Breast epithelium (tissue), 4 donors: Measurements from ENCODE around the gene ZNF710. TPM values are rescaled to one million over a fixed set of nuclear protein-coding genes. Genes with fewer than 3 reads are reported as not detected.

Experiments used
- DNase-seq, 2 donors: peaks; one replicate each; pipeline ENCODE4 v3.0.0-alpha.2; 2019; ENCODE audit warnings: low spot score in 2 of 2
- H3K27ac ChIP-seq, 2 donors: fragments of 200-600 bp; sonication (generic) in 1 of 2; one replicate each; pipeline ENCODE4 v1.5.1; 2016 to 2019; ENCODE audit warnings: mild to moderate bottlenecking in 1 of 2
- H3K27me3 ChIP-seq, 2 donors: fragments of 200-600 bp; sonication (generic) in 1 of 2; one replicate each; pipeline versions ENCODE4 v1.5.1 to v1.6.0; 2017 to 2019; ENCODE audit warnings: control low read depth in 1 of 2, mild to moderate bottlenecking in 1 of 2
- H3K36me3 ChIP-seq: fragments of 200-600 bp; one replicate; pipeline ENCODE4 v1.5.1; 2019
- H3K4me1 ChIP-seq, 2 donors: fragments of 200-600 bp; sonication (generic); one replicate each; pipeline ENCODE4 v1.5.1; 2016 to 2019; ENCODE audit warnings: control low read depth in 1 of 2
- H3K4me3 ChIP-seq, 3 donors: fragments of 200-600 bp; sonication (generic); 1 replicate in 2 of 3; 2 replicates in 1 of 3; pipeline ENCODE4 v1.5.1; 2016 to 2019; ENCODE audit warnings: mild to moderate bottlenecking in 3 of 3, moderate library complexity in 2 of 3
- H3K9me3 ChIP-seq, 2 donors: fragments of 200-600 bp; sonication (generic) in 1 of 2; one replicate each; pipeline ENCODE4 v1.5.1; 2016 to 2019; ENCODE audit warnings: control low read depth in 1 of 2
- CTCF ChIP-seq, 3 donors: fragments of 450-650 bp; IDR thresholded peaks; one replicate each; pipeline ENCODE4 v1.5.1; 2016 to 2017; ENCODE audit warnings: antibody characterized with exemption in 3 of 3, mild to moderate bottlenecking in 3 of 3, moderate library complexity in 3 of 3
- POLR2A ChIP-seq: fragments of 450-650 bp; IDR thresholded peaks from one replicate; pipeline ENCODE4 v1.6.1; 2016; ENCODE audit warnings: antibody characterized with exemption, mild to moderate bottlenecking, moderate library complexity
- POLR2AphosphoS5 ChIP-seq, 3 donors: sonication (generic); formaldehyde crosslinking; IDR thresholded peaks; one replicate each; pipeline ENCODE4 v1.6.1; 2017; ENCODE audit warnings: antibody characterized with exemption in 3 of 3
- intact Hi-C: fragments of 100-400 bp; cut with DNase I; formaldehyde crosslinking; loops from one replicate; pipeline ENCODE4 v1.15.1; 2023; ENCODE audit warnings: low total_unique reads
- total RNA-seq, 3 donors: library from RNA; depleted of rRNA; stranded (reverse); fragments of >200 nt; gene quantifications; one replicate each; pipeline ENCODE4 v1.1.0, GENCODE V29; 2016

ZNF710 gene
- total RNA-seq, 3 donors from 2014 or later, result 4.0 to 14.4 (median 10.4) TPM

GRCh38 chr15:90090226-90090848 lies 89.2 kb downstream of the ZNF710 start:
- Histone ChIP-seq H3K27me3 (no peaks in the 10 kb centered on the region), H3K9me3 (no peaks in the 10 kb centered on the region), H3K4me1 (peaks cover 0 to 4% of the 10 kb centered on the region in 2 donors), H3K36me3 (no peaks in the 10 kb centered on the region), H3K4me3 (no peak overlapping the region), H3K27ac (no peak overlapping the region)
- intact Hi-C loops, result no loop called here
- TF ChIP-seq POLR2AphosphoS5 (IDR thresholded peaks at IDR 0.05) (no peak), POLR2A (no peak)
- no peak for DNase-seq

- no peak for DNase-seq
- H3K27ac ChIP-seq, result no peak overlapping the region
- H3K9me3 ChIP-seq, result no peaks in the 10 kb centered on the region
- TF ChIP-seq CTCF (IDR thresholded peaks at IDR 0.05) (no peak), POLR2AphosphoS5 (IDR thresholded peaks at IDR 0.05) (no peak), POLR2A (no peak)
- H3K27me3 ChIP-seq, result no peaks in the 10 kb centered on the region
- H3K4me1 ChIP-seq, result peaks cover 0 to 9% of the 10 kb centered on the region in 2 donors
- no peaks in the 10 kb centered on the region for H3K36me3 ChIP-seq
- no peak overlapping the region for H3K4me3 ChIP-seq
- intact Hi-C loops, result no loop called here
These were observed 90.2 kb downstream of the ZNF710 start for GRCh38 chr15:90091156-90091931.

- Histone ChIP-seq H3K4me1 (peaks cover 0 to 17% of the 10 kb centered on the region in 2 donors), H3K27me3 (no peaks in the 10 kb centered on the region), H3K4me3 (no peak overlapping the region), H3K9me3 (no peaks in the 10 kb centered on the region), H3K27ac (peak overlapping the region; percentile 52 to 69), H3K36me3 (no peaks in the 10 kb centered on the region)
- intact Hi-C loops, result no loop called here
- peak in 1 of 3 donors; percentile 12 for TF ChIP-seq POLR2AphosphoS5 (IDR thresholded peaks at IDR 0.05)
- TF ChIP-seq POLR2A, result no peak
- peak; percentile 63 to 79 for DNase-seq
These were observed 94.4 kb downstream of the ZNF710 start for GRCh38 chr15:90095521-90095959.

GRCh38 chr15:90097475-90097874 lies 96.4 kb downstream of the ZNF710 start:
- H3K36me3 ChIP-seq, result no peaks in the 10 kb centered on the region
- DNase-seq, result no peak
- H3K27me3 ChIP-seq, result no peaks in the 10 kb centered on the region
- peak overlapping the region; percentile 62 to 96 for H3K27ac ChIP-seq
- intact Hi-C loops, result no loop called here
- TF ChIP-seq CTCF (IDR thresholded peaks at IDR 0.05), result no peak
- TF ChIP-seq POLR2AphosphoS5 (IDR thresholded peaks at IDR 0.05), result no peak
- TF ChIP-seq POLR2A, result no peak
- H3K4me1 ChIP-seq, result peaks cover 0 to 24% of the 10 kb centered on the region in 2 donors
- no peak overlapping the region for H3K4me3 ChIP-seq
- H3K9me3 ChIP-seq, result no peaks in the 10 kb centered on the region

GRCh38 chr15:90099072-90099867 lies 98.1 kb downstream of the ZNF710 start:
- DNase-seq, result no peak
- intact Hi-C loops, result no loop called here
- Histone ChIP-seq H3K4me3 (no peak overlapping the region), H3K27me3 (no peaks in the 10 kb centered on the region), H3K9me3 (no peaks in the 10 kb centered on the region), H3K4me1 (peaks cover 0 to 24% of the 10 kb centered on the region in 2 donors), H3K36me3 (no peaks in the 10 kb centered on the region), H3K27ac (peak overlapping the region; percentile 94 to 96)
- no peak for TF ChIP-seq POLR2A
- TF ChIP-seq CTCF (IDR thresholded peaks at IDR 0.05), result no peak
- TF ChIP-seq POLR2AphosphoS5 (IDR thresholded peaks at IDR 0.05), result no peak
